Activated naive CD4-positive, alpha-beta T cell (primary cell): ENCODE data around the gene POGLUT3.
A peak's percentile ranks its signal among the peaks of the same experiment; 100 is the strongest.

Experiments
- DNase-seq, 4 experiments: peaks; one replicate each; lab custom pipeline; 2025; lab: John Stamatoyannopoulos, UW

Gene POGLUT3

DNA sequence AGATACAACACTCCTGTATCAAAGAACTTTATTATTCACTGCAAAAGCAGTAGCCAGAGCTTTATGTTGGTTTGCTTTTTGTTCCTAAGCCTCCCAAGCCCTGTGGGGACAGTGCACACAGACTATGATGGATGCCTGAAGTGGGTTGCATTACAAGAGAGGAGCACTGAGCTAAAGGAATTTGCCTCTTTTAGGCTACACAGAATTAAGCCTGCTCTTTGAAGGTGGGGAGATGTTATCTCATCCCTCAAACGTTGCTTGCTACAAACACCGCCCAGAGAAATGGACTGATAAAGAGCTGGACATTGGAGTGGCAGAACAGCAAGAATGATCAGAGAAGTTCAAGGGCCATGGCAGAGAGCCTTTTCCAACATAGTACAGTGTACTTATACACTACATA, 2.5 kb upstream of the POGLUT3 start:
- no peak for DNase-seq

DNA sequence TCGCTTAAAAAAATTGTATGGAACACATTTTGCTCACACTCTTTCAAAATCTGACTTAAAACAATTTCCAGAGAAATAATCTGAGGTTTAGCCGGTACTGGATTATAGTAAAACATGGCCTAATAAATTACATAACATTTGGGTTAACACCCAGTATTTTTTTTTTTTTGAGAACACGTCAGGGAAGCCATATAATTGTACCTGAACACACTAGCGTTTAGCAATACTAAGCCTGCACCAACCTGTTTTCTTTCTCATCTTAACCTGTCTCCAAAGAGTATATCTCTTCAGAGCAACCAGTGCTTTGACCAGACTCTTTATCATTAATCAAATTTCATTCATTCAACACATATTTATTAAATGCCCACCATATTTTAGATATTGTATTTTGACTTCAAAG, 2.0 kb upstream of the POGLUT3 start:
- DNase-seq = no peak

DNA sequence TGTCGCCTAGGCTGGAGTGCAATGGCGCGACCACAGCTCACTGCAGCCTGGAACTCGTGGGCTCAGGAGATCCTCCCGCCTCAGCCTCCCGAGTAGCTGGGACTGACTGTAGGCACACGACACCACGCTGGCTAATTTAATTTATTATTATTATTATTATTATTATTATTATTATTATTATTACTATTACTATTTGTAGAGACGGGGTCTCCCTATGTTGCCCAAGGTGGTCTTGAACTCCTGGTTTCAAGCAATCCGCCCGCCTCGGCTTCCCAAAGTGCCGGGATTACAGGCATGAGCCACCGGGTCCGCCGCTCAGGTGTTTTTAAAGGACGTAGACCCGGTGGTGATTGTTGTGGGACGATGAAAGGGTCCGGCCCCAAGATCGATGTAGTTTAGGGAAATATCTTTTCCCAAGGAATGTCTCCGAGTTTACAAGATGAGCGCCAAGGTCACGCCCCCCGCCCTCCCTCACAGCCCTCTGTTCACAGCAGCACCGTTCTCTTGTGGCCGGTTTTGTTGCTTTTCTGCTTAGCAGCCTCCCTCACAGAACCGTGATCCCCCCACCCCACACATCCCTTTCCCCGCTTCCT, 728 bp upstream of the POGLUT3 start:
- DNase-seq = no peak

DNA sequence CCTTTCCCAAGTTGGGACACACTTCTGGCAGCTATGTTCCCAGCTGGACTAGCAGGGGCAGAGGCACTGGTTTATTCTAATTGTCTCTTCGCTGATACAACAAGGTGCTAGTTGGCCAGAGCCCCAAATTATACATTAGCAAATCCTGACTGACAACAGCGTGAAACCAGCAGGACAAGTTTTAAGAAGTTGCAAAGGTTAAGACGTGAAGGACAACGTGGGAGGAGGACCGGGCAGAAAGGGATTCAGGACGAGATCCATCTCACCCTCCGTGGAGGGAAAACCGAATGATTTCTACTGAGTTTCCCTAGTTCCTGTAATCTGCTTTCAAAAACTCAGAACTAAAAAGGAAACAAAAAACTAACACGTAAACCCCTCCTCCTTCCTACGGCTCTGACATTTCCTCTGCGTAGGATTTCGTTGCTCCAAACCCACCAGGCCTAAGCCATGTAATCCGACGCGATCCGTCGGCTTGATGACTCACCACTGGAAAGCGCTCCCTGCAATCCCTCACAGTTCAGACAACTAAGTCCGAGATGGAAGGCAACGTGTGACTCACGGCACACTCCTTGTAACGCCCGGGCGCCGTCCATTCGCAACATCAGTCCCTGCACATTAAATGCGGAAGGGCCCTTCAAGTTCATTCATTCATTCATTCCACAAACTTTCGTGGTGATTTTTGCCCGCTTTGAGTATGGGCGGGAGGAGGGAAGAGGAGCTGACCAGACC, 703 bp downstream of the POGLUT3 start:
- peak; percentile 3 to 39 (median 20) for DNase-seq

DNA sequence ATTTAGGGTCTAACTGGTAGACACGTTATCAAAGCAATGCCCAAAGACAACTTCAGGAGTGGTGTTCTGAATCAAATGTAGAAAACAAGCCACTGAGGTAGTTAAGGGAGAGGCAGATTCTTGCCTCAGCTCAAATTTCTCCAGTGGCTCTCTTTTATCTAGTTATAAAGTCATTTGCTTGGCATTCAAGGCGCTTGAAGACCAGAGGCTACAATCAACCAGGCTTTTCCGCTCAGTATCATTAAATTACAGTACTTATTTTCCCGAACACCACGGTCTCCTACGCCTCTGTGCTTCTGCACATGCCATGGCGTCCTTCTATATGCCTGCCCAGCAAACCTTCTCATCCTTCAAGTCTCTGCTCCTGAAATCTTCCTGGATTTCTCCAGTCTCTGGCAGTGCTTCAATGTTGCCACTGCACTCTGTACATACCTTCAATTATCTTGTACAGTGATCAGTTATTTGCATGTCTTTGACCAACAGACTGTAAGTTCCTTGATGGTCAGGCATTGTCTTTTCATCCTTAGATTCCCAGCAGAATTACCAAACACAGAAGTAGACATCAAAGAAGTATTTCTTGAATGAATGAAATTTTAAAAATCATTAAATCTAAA, 1.4 kb downstream of the POGLUT3 start:
- no peak for DNase-seq

DNA sequence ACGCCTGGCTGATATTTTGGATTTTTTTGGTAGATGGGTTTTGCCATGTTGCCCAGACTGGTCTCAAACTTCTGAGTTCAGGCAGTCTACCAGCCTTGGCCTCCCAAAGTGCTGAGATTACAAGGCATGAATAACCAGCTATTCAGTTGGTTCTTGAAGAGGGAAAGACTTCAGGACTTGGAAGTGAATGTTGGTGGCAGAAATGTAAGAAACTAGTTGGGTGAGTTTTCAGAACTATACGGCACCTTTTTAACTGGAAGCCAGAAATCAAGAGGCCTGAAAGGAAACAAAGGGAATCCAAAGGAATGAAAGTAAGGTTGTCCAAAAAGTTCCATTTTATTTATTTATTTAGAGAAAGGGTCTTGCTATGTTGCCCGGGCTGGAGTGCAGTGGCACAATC, 2.9 kb downstream of the POGLUT3 start:
- DNase-seq = no peak

DNA sequence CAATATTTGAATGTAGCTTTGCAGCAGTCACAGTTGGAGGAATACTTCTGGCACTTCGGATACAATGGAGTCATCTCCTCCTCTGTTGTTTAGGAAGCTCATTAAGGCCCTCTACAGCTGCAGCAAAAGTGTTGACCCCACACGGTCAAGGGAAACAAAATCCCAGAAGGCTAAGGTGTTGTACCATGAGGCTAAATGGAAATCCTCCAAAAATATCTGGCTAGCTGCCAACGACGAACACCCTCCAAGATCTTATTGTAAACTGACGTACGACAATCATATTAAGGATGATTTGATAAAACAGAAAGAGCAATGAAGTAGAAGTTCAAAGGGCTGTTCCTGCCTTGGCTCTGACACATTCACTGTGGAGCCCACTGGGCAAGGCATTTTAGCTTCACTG, 4.0 kb downstream of the POGLUT3 start:
- DNase-seq = no peak

DNA sequence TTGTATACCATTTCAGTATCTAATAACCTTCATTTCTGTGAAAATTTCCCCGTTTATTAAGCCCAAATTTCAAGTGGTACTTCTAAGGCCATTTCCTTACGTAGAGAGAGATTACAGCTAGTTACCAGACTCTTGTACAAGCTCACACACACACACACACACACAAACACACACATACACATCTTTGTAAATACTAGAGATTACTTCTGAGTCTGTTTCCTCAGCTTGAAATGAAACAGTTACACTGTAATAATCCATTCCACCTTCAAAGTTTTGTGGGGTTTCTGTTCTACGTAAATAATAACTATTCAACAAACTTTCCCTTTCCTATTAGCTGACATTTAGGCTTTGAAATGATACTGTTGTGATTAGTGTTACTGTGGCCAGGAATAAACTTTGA, 6.2 kb downstream of the POGLUT3 start:
- DNase-seq = no peak

DNA sequence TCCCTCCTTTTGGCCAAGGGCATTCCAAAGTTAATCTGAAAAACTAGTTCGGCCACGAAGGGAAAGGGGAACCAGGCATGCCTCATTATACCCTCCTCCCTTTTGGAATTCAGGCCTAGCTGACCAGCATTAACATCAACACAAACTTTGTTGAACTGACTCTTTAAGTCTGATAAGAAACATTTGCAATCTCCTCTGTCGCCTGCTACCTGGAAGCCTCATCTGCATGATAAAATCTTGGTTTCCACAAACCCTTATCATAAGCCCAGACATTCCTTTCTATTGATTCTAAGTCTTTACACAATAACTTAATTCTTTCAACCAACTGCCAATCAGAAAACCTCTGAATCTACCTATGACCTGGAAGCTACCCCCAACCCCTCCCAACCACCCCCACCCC, 11.4 kb downstream of the POGLUT3 start:
- no peak for DNase-seq

DNA sequence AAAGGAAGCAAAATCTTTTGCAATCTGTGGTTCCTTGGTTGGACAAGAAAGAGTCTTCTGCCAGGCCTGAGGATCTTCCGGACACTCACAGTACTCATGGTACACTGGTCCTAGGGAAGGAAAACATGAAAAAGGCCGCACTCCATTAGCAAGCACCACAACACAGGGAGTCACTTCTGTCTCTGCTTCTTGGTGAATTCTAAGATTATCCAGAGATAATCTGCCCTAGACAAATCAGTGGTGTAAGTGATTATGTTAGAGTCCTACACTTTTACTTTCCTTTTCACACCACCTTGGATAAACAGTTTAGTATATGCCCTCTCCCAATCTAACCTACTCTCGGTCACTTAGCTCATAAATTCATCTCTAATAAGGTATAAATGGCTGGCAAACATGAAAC, 11.9 kb downstream of the POGLUT3 start:
- no peak for DNase-seq

DNA sequence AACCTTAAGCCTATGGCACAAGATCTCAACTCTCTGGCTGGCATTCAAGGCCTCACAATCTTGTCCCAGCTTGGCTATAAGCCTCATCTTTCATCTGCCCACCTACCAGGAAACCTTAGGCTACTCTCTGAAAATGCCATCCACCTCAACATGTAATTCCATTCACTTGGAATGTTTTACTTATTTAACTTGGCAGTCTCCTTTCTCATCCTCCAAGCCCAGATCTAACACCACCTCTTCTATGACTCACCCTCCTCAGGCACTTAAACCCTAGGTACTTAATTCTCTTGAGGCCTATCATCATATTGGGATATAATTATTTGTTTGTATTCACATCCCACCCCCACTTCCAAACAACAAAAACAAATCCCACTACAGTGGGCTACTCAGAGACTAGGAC, 15.0 kb downstream of the POGLUT3 start:
- DNase-seq = no peak

DNA sequence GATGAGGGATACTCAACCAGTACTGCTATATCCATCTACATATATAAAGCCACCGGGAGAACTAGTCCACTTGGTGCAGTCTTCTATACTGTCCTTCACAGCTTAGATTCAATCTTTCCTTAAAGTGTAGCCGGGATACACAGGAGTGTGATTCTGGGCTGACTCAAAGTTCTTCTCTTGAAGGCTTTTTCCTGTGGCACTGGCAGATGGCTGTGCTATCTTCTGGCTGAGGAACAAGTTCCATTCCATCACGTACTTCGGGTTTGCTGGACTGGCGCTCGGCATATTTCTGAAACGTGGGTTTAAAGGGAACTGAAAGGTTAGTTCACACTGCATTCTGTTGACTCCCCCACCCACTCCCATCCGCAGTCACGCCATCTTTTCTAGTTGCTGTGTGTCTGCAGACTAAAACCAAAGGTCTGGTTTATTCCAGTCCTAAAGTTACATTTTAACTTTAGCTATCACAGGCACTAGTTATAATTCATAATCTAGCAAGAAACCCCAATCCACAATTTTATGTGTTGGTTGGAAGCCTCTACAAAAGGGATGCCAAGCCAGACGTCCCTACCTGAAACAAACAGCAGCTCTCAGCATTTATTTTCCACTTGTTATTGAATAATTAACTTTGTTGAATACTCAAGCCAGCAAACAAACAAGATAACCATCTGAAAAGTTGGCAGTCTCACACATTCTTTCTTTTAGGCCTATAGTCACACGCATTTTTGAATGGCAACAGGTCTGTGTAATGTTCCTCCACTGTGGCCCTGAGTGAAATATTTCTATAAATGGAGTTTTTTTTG, 23.3 kb downstream of the POGLUT3 start:
- DNase-seq = no peak

DNA sequence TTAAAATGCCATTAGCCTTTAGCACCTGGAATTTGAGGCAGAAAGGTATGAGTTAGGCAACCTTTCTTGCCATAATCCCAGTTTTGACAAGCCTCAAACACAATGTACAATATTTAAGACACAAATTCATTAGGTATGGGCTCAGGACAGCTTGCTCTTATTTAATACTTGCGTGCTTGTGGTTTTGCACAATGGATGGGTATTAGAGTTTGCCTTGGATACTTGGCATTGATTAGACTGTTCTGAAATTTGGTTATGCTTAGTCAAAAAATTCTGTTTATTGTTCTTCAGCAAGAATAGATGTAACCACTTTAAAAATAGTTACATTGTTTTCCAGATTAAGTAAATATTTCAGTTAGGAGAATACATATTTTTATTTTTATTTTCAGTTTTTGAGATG, 25.5 kb downstream of the POGLUT3 start:
- DNase-seq = no peak

DNA sequence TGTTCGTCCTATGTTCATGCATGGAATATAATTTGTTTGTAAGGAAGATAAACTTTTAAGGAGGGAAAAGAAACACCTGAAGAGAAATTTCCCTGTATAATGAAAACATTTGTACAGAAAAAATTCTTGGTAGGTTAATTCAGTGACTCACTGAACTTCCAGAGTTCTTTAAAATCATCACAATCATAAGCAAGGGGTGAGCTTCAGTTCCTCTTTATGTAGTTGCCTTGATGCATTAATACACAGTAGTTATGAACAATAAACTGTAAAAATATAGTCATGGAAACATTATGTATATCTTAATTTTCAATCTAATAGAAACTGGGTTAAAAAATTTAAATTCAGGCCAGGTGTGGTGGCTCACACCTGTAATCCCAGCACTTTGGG, 29.7 kb downstream of the POGLUT3 start:
- DNase-seq = no peak

DNA sequence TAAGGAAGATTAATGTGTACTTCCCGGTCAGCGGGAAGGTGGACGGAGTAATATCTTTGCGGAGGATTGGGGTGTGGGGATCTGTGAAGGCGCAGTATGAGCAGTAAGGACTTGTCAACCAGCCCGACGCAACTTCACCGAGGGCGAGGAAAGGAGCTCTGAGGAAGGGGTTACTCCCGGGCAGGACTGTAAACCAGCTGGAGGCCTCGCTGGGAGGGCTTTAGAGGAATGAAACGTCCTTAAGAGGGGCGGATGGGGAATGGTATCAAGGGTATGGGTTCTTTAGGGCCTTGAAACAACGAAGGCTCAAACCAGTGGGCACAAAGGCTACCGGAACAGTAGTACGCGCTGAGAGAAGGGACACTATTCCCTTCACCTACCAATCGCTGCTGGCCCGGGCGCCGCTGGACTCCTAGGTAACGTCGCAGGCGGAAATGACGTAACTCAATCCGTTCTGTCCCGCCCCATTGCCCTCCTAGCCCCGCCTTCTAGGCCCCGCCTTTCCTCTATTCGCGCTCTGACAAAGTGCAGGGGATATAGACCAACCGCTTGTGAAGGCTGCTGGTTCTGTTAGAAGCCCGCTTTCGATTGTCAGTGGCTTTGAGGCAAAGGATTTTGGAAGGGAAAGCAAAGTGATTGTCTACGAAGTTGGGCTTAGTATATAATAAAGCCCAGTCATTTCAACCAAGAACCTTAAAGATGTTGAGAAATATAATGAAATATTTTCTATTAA, 30.9 kb downstream of the POGLUT3 start, which contains the start of gene C11orf65:
C11orf65 (minus strand) TSS at position 439 of the 733 bp plus-strand sequence. CDS start 5,970 bp downstream, outside the sequence.
- DNase-seq = peak; percentile 76 to 90 (median 86)

DNA sequence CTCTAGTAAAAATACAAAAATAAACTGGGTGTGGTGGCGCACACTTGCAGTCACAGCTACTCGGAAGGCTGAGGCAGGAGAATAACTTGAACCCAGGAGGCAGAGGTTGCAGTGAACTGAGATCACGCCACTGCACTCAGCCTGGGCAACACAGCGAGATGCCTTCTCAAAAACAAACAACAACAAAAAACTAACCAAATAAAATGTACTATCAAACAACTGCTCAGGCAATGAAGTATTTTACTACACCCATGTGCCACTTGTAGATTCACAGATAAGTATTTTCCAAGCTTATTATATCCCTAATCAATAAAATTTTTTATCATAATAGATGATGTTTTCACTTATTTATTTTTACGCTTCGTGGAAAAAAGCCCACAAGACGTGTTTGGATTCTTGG, 31.8 kb downstream of the POGLUT3 start:
- no peak for DNase-seq

DNA sequence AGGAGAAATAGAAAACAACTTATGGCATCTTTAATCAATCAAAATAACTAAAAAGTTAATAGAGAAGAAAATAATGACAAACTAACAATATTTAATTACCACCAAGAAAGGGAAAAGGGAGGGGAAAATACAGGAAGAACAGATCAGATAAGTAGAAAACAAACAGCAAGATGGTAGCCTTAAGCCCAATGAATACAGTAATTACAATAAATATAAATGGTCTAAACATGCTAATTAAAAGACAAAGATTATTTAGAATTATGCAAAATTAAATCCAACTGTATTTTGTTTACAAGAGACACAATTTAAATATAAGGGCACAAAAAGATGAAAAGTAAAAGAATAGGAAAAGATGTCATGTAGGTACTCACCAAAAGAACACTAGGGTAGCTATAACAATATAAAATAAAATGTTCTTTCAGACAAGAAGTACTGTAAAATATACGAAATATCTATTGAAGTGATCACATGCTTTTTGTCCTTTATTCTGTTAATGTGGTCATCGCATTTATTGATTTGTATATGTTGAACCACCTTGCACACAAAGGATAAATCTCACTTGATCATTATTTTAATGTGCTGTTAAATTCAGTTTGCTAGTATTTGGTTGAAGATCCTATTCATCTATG, 44.9 kb downstream of the POGLUT3 start:
- DNase-seq = no peak
